HG02678 (cell line): ENCODE measurements around the gene CPT1B.

Experiments used
- ATAC-seq: cut with Tn5 transposase; IDR thresholded peaks from one replicate; pipeline ENCODE4 v1.9.1; 2021; ENCODE audit warnings: mild to moderate bottlenecking, moderate library complexity; ENCODE audit not compliant: unreplicated experiment

CPT1B gene

GRCh38 chr22:50586416-50586815 is 8.2 kb upstream of the CPT1B start:
- ATAC-seq: no peak

- no peak for ATAC-seq
Observed at GRCh38 chr22:50585781-50586180, 7.6 kb upstream of the CPT1B start.

- no peak for ATAC-seq
Observed at GRCh38 chr22:50585238-50585637, 7.0 kb upstream of the CPT1B start.

- no peak for ATAC-seq
Observed at GRCh38 chr22:50584106-50585096, 6.2 kb upstream of the CPT1B start.

- peak; percentile 19 for ATAC-seq
Observed at GRCh38 chr22:50583294-50583861, 5.2 kb upstream of the CPT1B start.

- peak; percentile 91 for ATAC-seq
Observed at GRCh38 chr22:50582493-50583293, 4.5 kb upstream of the CPT1B start, which contains the start of gene CHKB. Gene CHKB, minus strand, starts transcription at chr22:50582849. Its CDS starts 68 bp downstream, at chr22:50582781.

- ATAC-seq: no peak
Observed at GRCh38 chr22:50581950-50582492, 3.8 kb upstream of the CPT1B start.

- ATAC-seq: no peak
Observed at GRCh38 chr22:50581031-50581949, 3.1 kb upstream of the CPT1B start.

GRCh38 chr22:50579752-50580151 is 1.5 kb upstream of the CPT1B start:
- ATAC-seq: no peak

GRCh38 chr22:50578776-50579310 is 616 bp upstream of the CPT1B start:
- ATAC-seq: no peak

- no peak for ATAC-seq
Observed at GRCh38 chr22:50577697-50577986, 585 bp downstream of the CPT1B start.

- no peak for ATAC-seq
Observed at GRCh38 chr22:50576806-50577696, 1.2 kb downstream of the CPT1B start.

GRCh38 chr22:50576070-50576469 is 2.2 kb downstream of the CPT1B start:
- ATAC-seq: no peak

- ATAC-seq: no peak
Observed at GRCh38 chr22:50575426-50575941, 2.7 kb downstream of the CPT1B start.

- ATAC-seq: no peak
Observed at GRCh38 chr22:50574383-50574755, 3.9 kb downstream of the CPT1B start.

GRCh38 chr22:50573491-50574382 is 4.5 kb downstream of the CPT1B start:
- ATAC-seq: no peak

GRCh38 chr22:50572965-50573364 is 5.3 kb downstream of the CPT1B start:
- ATAC-seq: no peak
